ENCODE data around the gene NFIB. TPM values are rescaled to one million over a fixed set of nuclear protein-coding genes. Genes with fewer than 3 reads are reported as not detected.

The NFIB gene
- total RNA-seq, 1 experiment from 2014 or later: 18.6 TPM

DNA sequence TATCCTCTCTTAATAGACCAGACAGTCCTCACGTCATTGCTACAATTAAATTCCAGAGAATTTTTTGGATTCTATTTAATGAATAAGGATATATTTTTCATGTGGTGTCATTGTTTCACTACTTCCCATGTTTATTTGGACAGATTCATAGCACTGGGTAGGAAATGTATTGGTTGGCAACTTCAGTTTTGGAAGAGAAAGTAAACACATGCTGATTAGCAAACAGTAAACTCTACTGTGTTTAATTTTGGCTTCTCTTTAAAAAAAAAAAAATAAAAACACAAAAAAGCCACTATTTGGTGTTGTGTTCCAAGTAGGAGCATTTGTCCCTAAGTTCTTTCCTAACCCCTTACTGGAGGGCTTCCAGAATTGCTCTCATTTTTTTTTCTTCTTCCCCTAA lies 77.3 kb downstream of the NFIB start:
- Histone ChIP-seq H3K27ac (ENCODE audit: low read length) (no peak overlapping the region), H3K9ac (ENCODE audit: low read length) (no peak overlapping the region), H3K4me2 (ENCODE audit: low read length) (no peak overlapping the region), H3K36me3 (ENCODE audit: low read depth, low read length) (no peaks in the 10 kb centered on the region), H3F3A (ENCODE audit: low read length, unreplicated experiment) (no peaks in the 10 kb centered on the region), H3K27me3 (ENCODE audit: low read length) (no peaks in the 10 kb centered on the region), H3K9me3 (ENCODE audit: low read length) (no peaks in the 10 kb centered on the region), H3K4me1 (ENCODE audit: insufficient read depth, low read length) (peaks cover 31% of the 10 kb centered on the region), H2AFZ (ENCODE audit: low read length) (no peak overlapping the region), H3K79me2 (ENCODE audit: low read length) (peaks cover 60% of the 10 kb centered on the region), H4K20me1 (ENCODE audit: low read length) (no peaks in the 10 kb centered on the region), H3K9me2 (replicated peaks; ENCODE audit: low read length) (no peaks in the 10 kb centered on the region), H3K4me3 (ENCODE audit: low read length) (no peak overlapping the region)
- CTCF ChIA-PET: no interaction called here
- ATAC-seq: no peak
- no TSS peak for BruUV-seq (replicated peaks)
- POLR2A ChIA-PET (ENCODE audit: unreplicated experiment): no interaction called here
- DNase-seq: no peak
- no peak for TF ChIP-seq EZH2phosphoT487 (IDR thresholded peaks at IDR 0.05; ENCODE audit: borderline replicate concordance, low read length)
- no peak for TF ChIP-seq CTCF (conservative IDR thresholded peaks at IDR 0.05; ENCODE audit: low read depth, low read length)
- TF ChIP-seq EZH2 (IDR thresholded peaks at IDR 0.05; ENCODE audit: low read length, unreplicated experiment): no peak
- intact Hi-C loops (cut with micrococcal nuclease): no loop called here

GRCh38 chr9:14232111-14232510 lies 81.8 kb downstream of the NFIB start:
- Histone ChIP-seq H3F3A (ENCODE audit: low read length, unreplicated experiment) (no peaks in the 10 kb centered on the region), H3K27me3 (ENCODE audit: low read length) (no peaks in the 10 kb centered on the region), H3K27ac (ENCODE audit: low read length) (no peak overlapping the region), H3K36me3 (ENCODE audit: low read depth, low read length) (no peaks in the 10 kb centered on the region), H3K4me3 (ENCODE audit: low read length) (no peak overlapping the region), H3K4me2 (ENCODE audit: low read length) (no peak overlapping the region), H3K9ac (ENCODE audit: low read length) (no peak overlapping the region), H3K79me2 (ENCODE audit: low read length) (peaks cover 47% of the 10 kb centered on the region), H4K20me1 (ENCODE audit: low read length) (no peaks in the 10 kb centered on the region), H3K9me3 (ENCODE audit: low read length) (no peaks in the 10 kb centered on the region), H2AFZ (ENCODE audit: low read length) (no peak overlapping the region), H3K9me2 (replicated peaks; ENCODE audit: low read length) (no peaks in the 10 kb centered on the region), H3K4me1 (ENCODE audit: insufficient read depth, low read length) (peaks cover 21% of the 10 kb centered on the region)
- DNase-seq (no peak), ATAC-seq (no peak)
- no TSS peak for BruUV-seq (replicated peaks)
- POLR2A ChIA-PET (ENCODE audit: unreplicated experiment): no interaction called here
- CTCF ChIA-PET: no interaction called here
- TF ChIP-seq EZH2phosphoT487 (IDR thresholded peaks at IDR 0.05; ENCODE audit: borderline replicate concordance, low read length) (no peak), CTCF (conservative IDR thresholded peaks at IDR 0.05; ENCODE audit: low read depth, low read length) (no peak), EZH2 (IDR thresholded peaks at IDR 0.05; ENCODE audit: low read length, unreplicated experiment) (no peak)
- intact Hi-C loops (cut with micrococcal nuclease): no loop called here

DNA sequence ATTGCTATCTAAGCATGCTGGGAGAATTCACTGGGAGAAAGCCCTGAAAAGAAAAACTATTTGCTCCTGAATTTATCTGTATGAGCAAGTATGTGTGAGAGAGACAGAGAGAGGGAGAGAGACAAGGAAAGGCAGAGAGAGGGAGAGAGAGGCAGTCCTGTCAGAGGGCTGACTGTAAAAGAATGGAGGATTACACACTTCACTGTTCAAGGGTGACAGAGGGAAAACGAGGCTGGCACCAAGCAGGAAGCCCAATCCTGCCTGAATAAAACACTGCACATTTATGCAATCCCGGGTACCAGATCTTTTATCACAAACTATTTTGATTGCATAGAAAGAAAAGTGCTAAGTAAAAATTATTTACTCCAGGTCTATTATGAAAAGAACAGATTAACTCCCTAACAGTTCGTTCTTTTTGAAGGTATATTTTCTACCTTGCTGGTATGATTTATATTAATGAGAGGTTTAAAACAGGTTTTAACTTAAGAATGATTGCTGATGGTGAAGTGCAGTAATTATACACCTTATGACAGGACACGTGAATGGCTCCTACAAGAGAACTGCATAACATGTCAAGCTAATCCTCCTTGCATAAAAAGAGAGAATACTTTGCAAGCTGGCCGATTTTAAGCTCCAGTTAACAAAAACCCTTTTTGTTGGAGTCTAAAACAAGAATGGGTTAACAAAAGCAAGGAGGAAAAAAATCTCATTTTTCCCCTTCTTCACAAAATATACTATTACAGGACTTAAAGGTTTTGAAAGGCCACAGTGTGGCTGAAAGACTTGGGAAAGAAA lies 82.5 kb downstream of the NFIB start:
- no TSS peak for BruUV-seq (replicated peaks)
- Histone ChIP-seq H3K27ac (ENCODE audit: low read length) (no peak overlapping the region), H3F3A (ENCODE audit: low read length, unreplicated experiment) (no peaks in the 10 kb centered on the region), H3K9ac (ENCODE audit: low read length) (no peak overlapping the region), H3K9me3 (ENCODE audit: low read length) (no peaks in the 10 kb centered on the region), H3K79me2 (ENCODE audit: low read length) (peaks cover 40% of the 10 kb centered on the region), H3K9me2 (replicated peaks; ENCODE audit: low read length) (no peaks in the 10 kb centered on the region), H4K20me1 (ENCODE audit: low read length) (no peaks in the 10 kb centered on the region), H3K4me2 (ENCODE audit: low read length) (no peak overlapping the region), H3K4me3 (ENCODE audit: low read length) (no peak overlapping the region), H3K27me3 (ENCODE audit: low read length) (no peaks in the 10 kb centered on the region), H3K4me1 (ENCODE audit: insufficient read depth, low read length) (peaks cover 16% of the 10 kb centered on the region), H3K36me3 (ENCODE audit: low read depth, low read length) (no peaks in the 10 kb centered on the region), H2AFZ (ENCODE audit: low read length) (no peak overlapping the region)
- no peak for TF ChIP-seq EZH2phosphoT487 (IDR thresholded peaks at IDR 0.05; ENCODE audit: borderline replicate concordance, low read length)
- TF ChIP-seq CTCF (conservative IDR thresholded peaks at IDR 0.05; ENCODE audit: low read depth, low read length): no peak
- TF ChIP-seq EZH2 (IDR thresholded peaks at IDR 0.05; ENCODE audit: low read length, unreplicated experiment): no peak
- POLR2A ChIA-PET (ENCODE audit: unreplicated experiment): no interaction called here
- intact Hi-C loops (cut with micrococcal nuclease): no loop called here
- CTCF ChIA-PET: no interaction called here
- no peak for ATAC-seq
- DNase-seq: no peak

Data from PC-3 (cell line).